Cardiac muscle cell (in vitro differentiated cells and primary cell): ENCODE results near the gene FAM171A2. TPM values are rescaled to one million over a fixed set of nuclear protein-coding genes. Genes with fewer than 3 reads are reported as not detected.

Experiments used
- DNase-seq, 2 donors: peaks; one replicate each; pipeline versions ENCODE4 v3.0.0 to v3.0.0-alpha.2; 2010 to 2017; ENCODE audit warnings: low read depth in 1 of 2, low spot score in 1 of 2
- H3K27ac ChIP-seq: fragments of 200-600 bp; sonication (generic); 2 replicates; pipeline ENCODE4 v1.5.1; 2016
- H3K27me3 ChIP-seq: fragments of 200-600 bp; sonication (generic); 2 replicates; pipeline ENCODE4 v1.6.0; 2016; ENCODE audit warnings: control low read depth
- H3K36me3 ChIP-seq: fragments of 200-600 bp; sonication (generic); 2 replicates; pipeline ENCODE4 v1.5.1; 2016; ENCODE audit warnings: control low read depth
- H3K4me1 ChIP-seq: fragments of 200-600 bp; sonication (generic); 2 replicates; pipeline ENCODE4 v1.8.1; 2017; ENCODE audit warnings: low read depth, mild to moderate bottlenecking, mixed run types
- H3K4me3 ChIP-seq: fragments of 200-600 bp; sonication (generic); 2 replicates; pipeline ENCODE4 v1.5.1; 2016; ENCODE audit warnings: mild to moderate bottlenecking
- H3K9me3 ChIP-seq: fragments of 200-600 bp; sonication (generic); 2 replicates; pipeline ENCODE4 v1.5.1; 2017; ENCODE audit warnings: low read depth, mild to moderate bottlenecking, control low read depth
- polyA plus RNA-seq: library from polyadenylated mRNA; unstranded; fragments of >200 nt; fragmentation: Nextera tagmentation; extraction: Ambion mirVana; gene quantifications from 2 replicates; pipeline ENCODE4 v1.2.1, GENCODE V29; 2016
- total RNA-seq: library from RNA; depleted of rRNA; stranded (reverse); fragments of >200 nt; gene quantifications from 2 replicates; pipeline ENCODE4 v1.2.3, GENCODE V29; 2016
- TF ChIP-seq, protein P1 (sequence below): IDR thresholded peaks from 2 replicates; pipeline ENCODE4 v1.5.1; 2012; ENCODE audit warnings: low read depth, mild to moderate bottlenecking, low read length

The FAM171A2 gene
- total and polyA plus RNA-seq, 2 experiments from 2014 or later, result 38.6 to 49.5 TPM

DNA sequence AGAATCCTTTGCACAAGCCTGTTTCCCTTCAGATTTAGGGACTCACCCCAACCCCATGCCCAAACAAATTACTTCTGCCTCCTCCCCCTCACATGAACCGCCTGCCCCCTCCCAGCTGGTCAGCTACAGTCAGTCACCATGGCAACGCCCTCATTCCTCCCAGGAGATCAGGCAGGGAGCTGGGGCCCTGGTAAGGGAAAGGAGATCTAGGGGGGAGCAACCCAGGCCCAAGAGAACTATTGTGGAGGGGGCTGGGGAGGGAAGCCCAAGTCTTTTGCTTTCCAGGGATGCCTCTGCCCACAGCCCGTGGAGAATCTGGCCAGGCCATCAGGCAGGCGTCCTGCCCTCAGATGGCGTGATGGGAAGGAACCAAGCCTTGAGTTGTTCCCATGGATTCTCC is 2.8 kb downstream of the FAM171A2 start:
- TF ChIP-seq, protein P1, sequence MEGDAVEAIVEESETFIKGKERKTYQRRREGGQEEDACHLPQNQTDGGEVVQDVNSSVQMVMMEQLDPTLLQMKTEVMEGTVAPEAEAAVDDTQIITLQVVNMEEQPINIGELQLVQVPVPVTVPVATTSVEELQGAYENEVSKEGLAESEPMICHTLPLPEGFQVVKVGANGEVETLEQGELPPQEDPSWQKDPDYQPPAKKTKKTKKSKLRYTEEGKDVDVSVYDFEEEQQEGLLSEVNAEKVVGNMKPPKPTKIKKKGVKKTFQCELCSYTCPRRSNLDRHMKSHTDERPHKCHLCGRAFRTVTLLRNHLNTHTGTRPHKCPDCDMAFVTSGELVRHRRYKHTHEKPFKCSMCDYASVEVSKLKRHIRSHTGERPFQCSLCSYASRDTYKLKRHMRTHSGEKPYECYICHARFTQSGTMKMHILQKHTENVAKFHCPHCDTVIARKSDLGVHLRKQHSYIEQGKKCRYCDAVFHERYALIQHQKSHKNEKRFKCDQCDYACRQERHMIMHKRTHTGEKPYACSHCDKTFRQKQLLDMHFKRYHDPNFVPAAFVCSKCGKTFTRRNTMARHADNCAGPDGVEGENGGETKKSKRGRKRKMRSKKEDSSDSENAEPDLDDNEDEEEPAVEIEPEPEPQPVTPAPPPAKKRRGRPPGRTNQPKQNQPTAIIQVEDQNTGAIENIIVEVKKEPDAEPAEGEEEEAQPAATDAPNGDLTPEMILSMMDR, result no peak
- Histone ChIP-seq H3K4me1 (peaks cover 30% of the 10 kb centered on the region), H3K27me3 (peaks cover 11% of the 10 kb centered on the region), H3K9me3 (no peaks in the 10 kb centered on the region), H3K36me3 (no peaks in the 10 kb centered on the region), H3K27ac (no peak overlapping the region), H3K4me3 (no peak overlapping the region)
- peak; percentile 42 to 63 for DNase-seq

DNA sequence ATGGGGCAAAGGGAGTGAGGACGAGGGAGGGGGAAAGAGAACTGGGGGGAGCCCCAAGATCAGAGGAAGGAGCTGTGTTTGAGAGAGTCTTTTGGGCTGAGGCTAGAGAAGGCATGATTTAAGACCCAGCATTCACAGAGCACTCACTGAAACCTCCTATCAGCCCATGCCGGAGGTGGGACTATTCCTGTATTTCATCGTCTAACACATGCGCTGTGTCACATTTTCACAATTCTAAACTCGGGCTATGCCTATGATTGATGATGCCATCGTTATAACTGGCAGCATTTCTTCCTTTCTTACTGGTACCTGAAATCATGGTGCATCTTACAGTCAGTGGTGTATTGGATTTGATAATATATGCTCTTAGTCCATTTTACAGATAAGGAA is 3.5 kb downstream of the FAM171A2 start:
- no peak overlapping the region for H3K27ac ChIP-seq
- H3K36me3 ChIP-seq, result no peaks in the 10 kb centered on the region
- TF ChIP-seq, protein P1, result no peak
- H3K9me3 ChIP-seq, result no peaks in the 10 kb centered on the region
- no peak overlapping the region for H3K4me3 ChIP-seq
- no peak for DNase-seq
- peaks cover 30% of the 10 kb centered on the region for H3K4me1 ChIP-seq
- H3K27me3 ChIP-seq, result peaks cover 6% of the 10 kb centered on the region

DNA sequence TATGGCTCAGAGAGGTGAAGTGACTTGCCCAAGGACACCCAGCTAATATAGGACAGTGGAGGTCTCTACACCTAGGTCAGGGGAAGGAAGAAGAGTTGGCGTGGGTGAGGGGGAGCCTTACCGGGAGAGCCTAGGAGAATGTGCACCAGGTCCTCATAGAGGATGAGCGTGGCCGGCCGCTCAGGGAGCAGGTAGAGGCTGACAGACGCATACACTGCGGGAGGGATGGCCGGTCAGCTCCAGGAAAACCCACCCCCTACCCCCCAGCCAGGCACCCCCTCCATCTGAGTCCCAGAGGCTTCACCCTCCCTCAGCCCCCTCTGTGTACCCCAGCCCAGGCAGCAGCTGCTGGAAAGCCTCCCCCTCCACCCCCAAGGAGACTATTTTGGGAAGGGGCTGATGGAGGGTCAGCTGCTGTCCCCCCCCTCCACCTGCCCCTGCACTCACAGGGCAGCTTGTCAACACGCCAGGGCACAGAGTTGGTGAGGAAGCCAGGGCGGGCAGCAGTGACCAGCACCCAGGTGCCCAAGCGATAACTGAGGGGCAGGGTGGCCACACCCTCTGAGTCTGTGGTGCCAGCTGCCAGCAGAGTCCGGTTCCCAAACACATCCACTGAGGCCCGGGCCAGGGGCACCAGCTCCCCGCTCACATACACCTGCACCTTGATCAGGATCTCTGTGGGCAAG is 4.1 kb downstream of the FAM171A2 start:
- peaks cover 30% of the 10 kb centered on the region for H3K4me1 ChIP-seq
- TF ChIP-seq, protein P1, result no peak
- H3K36me3 ChIP-seq, result no peaks in the 10 kb centered on the region
- no peak overlapping the region for H3K4me3 ChIP-seq
- no peaks in the 10 kb centered on the region for H3K9me3 ChIP-seq
- H3K27ac ChIP-seq, result no peak overlapping the region
- H3K27me3 ChIP-seq, result peaks cover under 1% of the 10 kb centered on the region
- no peak for DNase-seq

DNA sequence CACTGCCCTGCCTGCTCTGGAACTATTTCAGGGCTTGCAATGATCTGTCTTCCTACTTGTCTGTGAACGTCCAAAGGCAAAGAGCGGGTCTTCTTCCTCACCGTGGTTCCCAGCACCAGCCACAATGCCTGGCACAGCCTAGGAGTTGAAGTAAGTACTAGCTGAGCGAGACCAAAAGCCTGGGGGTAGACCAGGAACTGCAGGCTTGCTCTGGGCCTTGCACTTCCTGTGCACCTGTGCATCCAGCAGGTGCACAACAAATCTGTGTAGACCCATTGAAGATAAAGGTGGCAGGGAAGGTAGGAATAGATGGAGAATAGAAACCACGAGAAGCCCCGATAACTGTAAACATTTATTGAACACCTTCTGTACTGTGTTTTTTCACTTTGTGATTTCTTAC is 4.6 kb downstream of the FAM171A2 start:
- H3K36me3 ChIP-seq, result no peaks in the 10 kb centered on the region
- H3K27ac ChIP-seq, result no peak overlapping the region
- peaks cover 30% of the 10 kb centered on the region for H3K4me1 ChIP-seq
- H3K27me3 ChIP-seq, result no peaks in the 10 kb centered on the region
- TF ChIP-seq, protein P1, result no peak
- no peak for DNase-seq
- H3K4me3 ChIP-seq, result no peak overlapping the region
- H3K9me3 ChIP-seq, result no peaks in the 10 kb centered on the region

DNA sequence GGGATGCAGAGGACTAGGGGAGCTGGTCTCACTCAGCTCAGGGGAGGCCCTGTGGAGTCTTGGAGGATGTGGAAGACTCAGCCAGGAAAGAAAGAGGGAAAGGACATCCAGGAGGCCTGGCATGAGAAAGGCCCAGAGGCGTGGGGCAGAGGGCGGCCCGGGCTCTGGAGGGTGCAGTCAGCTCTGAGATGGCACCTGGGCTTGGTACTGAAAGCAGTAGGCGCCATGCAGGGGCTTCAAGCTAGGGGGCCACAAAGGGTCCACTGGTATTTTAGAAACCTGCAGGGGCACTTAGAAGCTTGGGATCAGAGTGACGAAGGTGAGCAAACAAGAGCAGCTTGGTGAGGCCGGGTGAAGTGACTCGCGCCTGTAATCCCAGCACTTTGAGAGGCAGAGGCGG is 5.6 kb downstream of the FAM171A2 start:
- H3K27ac ChIP-seq, result no peak overlapping the region
- H3K36me3 ChIP-seq, result no peaks in the 10 kb centered on the region
- H3K4me1 ChIP-seq, result peaks cover 30% of the 10 kb centered on the region
- TF ChIP-seq, protein P1, result no peak
- no peak for DNase-seq
- no peak overlapping the region for H3K4me3 ChIP-seq
- no peaks in the 10 kb centered on the region for H3K27me3 ChIP-seq
- no peaks in the 10 kb centered on the region for H3K9me3 ChIP-seq
